Keratinocyte (primary cell): Measurements from ENCODE around the gene TGFBR1. TPM values are rescaled to one million over a fixed set of nuclear protein-coding genes. Genes with fewer than 3 reads are reported as not detected.

ENCODE experiments used
- DNase-seq: peaks from one replicate; pipeline ENCODE4 v3.0.0-alpha.2; 2011; ENCODE audit warnings: low read depth, missing footprints, low spot score
- FAIRE-seq: peaks from 2 replicates; lab custom pipeline; 2011; peaks lifted over from hg19 to GRCh38; lab: Jason Lieb, UNC
- H2AFZ ChIP-seq: 2 replicates; pipeline ENCODE4 v1.6.0; 2012; ENCODE audit warnings: low read length, control low read depth, inconsistent platforms; ENCODE audit not compliant: control insufficient read depth
- H3K27ac ChIP-seq: 2 replicates; pipeline ENCODE4 v1.5.1; 2011; ENCODE audit warnings: low read length; ENCODE audit not compliant: control insufficient read depth, insufficient read depth
- H3K27me3 ChIP-seq: 3 replicates; pipeline ENCODE4 v1.6.0; 2011; ENCODE audit warnings: low read length; ENCODE audit not compliant: control insufficient read depth, insufficient read depth; ENCODE audit errors: extremely low read depth
- H3K36me3 ChIP-seq, 2 experiments: 2 replicates in 1 of 2; 3 replicates in 1 of 2; pipeline ENCODE4 v1.5.1; 2011; ENCODE audit warnings: low read length in 2 of 2, mild to moderate bottlenecking in 1 of 2; ENCODE audit not compliant: control insufficient read depth in 2 of 2, insufficient read depth in 2 of 2; ENCODE audit errors: extremely low read depth in 1 of 2
- H3K4me1 ChIP-seq: 3 replicates; pipeline ENCODE4 v1.5.1; 2011; ENCODE audit warnings: low read length; ENCODE audit not compliant: control insufficient read depth, insufficient read depth; ENCODE audit errors: extremely low read depth
- H3K4me2 ChIP-seq: 3 replicates; pipeline ENCODE4 v1.6.0; 2011; ENCODE audit warnings: low read depth, low read length; ENCODE audit not compliant: control insufficient read depth, insufficient read depth; ENCODE audit errors: extremely low read depth
- H3K4me3 ChIP-seq, 3 experiments: fragments of 200-600 bp in 1 of 3; sonication (generic) in 1 of 3; 2 replicates in 2 of 3; 3 replicates in 1 of 3; pipeline ENCODE4 v1.5.1; 2011 to 2016; ENCODE audit warnings: low read length in 3 of 3, mild to moderate bottlenecking in 3 of 3, control low read depth in 2 of 3, inconsistent platforms in 1 of 3, low read depth in 1 of 3, mixed read lengths in 1 of 3, mixed run types in 1 of 3, moderate library complexity in 1 of 3; ENCODE audit not compliant: control insufficient read depth in 2 of 3, insufficient read depth in 2 of 3; ENCODE audit errors: extremely low read depth in 1 of 3
- H3K79me2 ChIP-seq: 2 replicates; pipeline ENCODE4 v1.6.0; 2012; ENCODE audit warnings: low read length; ENCODE audit not compliant: control insufficient read depth, insufficient read depth
- H3K9ac ChIP-seq: 3 replicates; pipeline ENCODE4 v1.6.0; 2011; ENCODE audit warnings: low read length; ENCODE audit not compliant: control insufficient read depth, insufficient read depth; ENCODE audit errors: extremely low read depth
- H3K9me1 ChIP-seq: 3 replicates; pipeline ENCODE4 v1.6.0; 2011; ENCODE audit warnings: low read length; ENCODE audit not compliant: control insufficient read depth, insufficient read depth; ENCODE audit errors: extremely low read depth
- H3K9me3 ChIP-seq: 2 replicates; pipeline ENCODE4 v1.5.1; 2012; ENCODE audit warnings: low read depth, low read length; ENCODE audit not compliant: control insufficient read depth
- H4K20me1 ChIP-seq: 3 replicates; pipeline ENCODE4 v1.6.0; 2011; ENCODE audit warnings: low read length; ENCODE audit not compliant: control insufficient read depth, insufficient read depth; ENCODE audit errors: extremely low read depth
- EZH2 ChIP-seq: IDR thresholded peaks from one replicate; pipeline ENCODE4 v1.6.1; 2012; ENCODE audit warnings: inconsistent platforms, mild to moderate bottlenecking, low read length, moderate library complexity
- dilution Hi-C: fragments of 300-500 bp; cut with MboI; formaldehyde crosslinking; loops from one replicate; pipeline ENCODE4 v1.7.0; 2020; ENCODE audit warnings: low sequenced_read_pairs; ENCODE audit not compliant: extremely low pct_ligation_motif_present
- polyA plus RNA-seq, 5 experiments: library from polyadenylated mRNA; depleted of rRNA in 3 of 5; stranded (reverse) in 3 of 5; stranded (forward) in 1 of 5; unstranded in 1 of 5; fragments of >200 nt; gene quantifications; 1 replicate in 1 of 5; 2 replicates in 3 of 5; 3 replicates in 1 of 5; pipeline versions ENCODE4 v1.2.1 to v1.2.3, GENCODE V29; 2011 to 2012; ENCODE audit warnings: missing spikeins in 2 of 5, low read depth in 1 of 5, low replicate concordance in 1 of 5
- TF ChIP-seq, protein P1 (sequence below), 3 experiments: IDR thresholded peaks in 1 of 3; conservative IDR thresholded peaks in 1 of 3; optimal IDR thresholded peaks in 1 of 3; 2 replicates in 2 of 3; 3 replicates in 1 of 3; pipeline versions ENCODE3 to v1.5.1; 2011; ENCODE audit warnings: low read length in 3 of 3, mild to moderate bottlenecking in 3 of 3, moderate library complexity in 2 of 3, control low read depth in 1 of 3, inconsistent platforms in 1 of 3; ENCODE audit not compliant: insufficient read depth in 2 of 3; ENCODE audit errors: extremely low read depth in 1 of 3

Gene TGFBR1
- polyA plus RNA-seq, 1 donor (not counting 4 experiments of a cell fraction or from before 2014, with no cell fraction given) = 55.0 TPM

DNA sequence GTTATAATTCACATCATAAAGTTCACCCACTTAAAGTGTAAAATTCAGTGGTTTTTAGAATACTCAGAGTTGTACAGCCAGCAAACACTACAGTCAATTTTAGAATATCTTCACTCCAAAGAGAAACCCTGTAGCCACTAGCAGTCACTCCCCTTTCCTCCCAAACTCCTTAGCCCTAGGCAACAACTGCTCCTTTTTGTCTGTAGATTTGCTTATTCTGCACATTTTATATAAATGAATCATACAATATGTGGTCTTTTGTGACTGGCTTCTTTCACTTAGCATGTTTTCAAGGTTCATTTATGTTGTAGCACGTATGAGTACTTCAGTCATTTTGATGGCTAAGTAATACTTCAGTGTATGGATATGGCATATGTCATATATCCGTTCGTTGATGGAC lies 38.7 kb downstream of the TGFBR1 start:
- no peak overlapping the region for H2AFZ ChIP-seq
- no peaks in the 10 kb centered on the region for H3K9me1 ChIP-seq
- no peaks in the 10 kb centered on the region for H3K9me3 ChIP-seq
- H4K20me1 ChIP-seq = no peaks in the 10 kb centered on the region
- H3K9ac ChIP-seq = no peak overlapping the region
- no peak overlapping the region for H3K27ac ChIP-seq
- peaks cover 4% of the 10 kb centered on the region for H3K4me1 ChIP-seq
- no peak overlapping the region for H3K4me3 ChIP-seq
- dilution Hi-C loops = no loop called here
- H3K36me3 ChIP-seq = peaks cover 20 to 38% of the 10 kb centered on the region in 2 experiments
- TF ChIP-seq, protein P1, sequence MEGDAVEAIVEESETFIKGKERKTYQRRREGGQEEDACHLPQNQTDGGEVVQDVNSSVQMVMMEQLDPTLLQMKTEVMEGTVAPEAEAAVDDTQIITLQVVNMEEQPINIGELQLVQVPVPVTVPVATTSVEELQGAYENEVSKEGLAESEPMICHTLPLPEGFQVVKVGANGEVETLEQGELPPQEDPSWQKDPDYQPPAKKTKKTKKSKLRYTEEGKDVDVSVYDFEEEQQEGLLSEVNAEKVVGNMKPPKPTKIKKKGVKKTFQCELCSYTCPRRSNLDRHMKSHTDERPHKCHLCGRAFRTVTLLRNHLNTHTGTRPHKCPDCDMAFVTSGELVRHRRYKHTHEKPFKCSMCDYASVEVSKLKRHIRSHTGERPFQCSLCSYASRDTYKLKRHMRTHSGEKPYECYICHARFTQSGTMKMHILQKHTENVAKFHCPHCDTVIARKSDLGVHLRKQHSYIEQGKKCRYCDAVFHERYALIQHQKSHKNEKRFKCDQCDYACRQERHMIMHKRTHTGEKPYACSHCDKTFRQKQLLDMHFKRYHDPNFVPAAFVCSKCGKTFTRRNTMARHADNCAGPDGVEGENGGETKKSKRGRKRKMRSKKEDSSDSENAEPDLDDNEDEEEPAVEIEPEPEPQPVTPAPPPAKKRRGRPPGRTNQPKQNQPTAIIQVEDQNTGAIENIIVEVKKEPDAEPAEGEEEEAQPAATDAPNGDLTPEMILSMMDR (optimal IDR thresholded peaks at IDR 0.05 in 1 of 3, IDR thresholded peaks at IDR 0.05 in 1 of 3, conservative IDR thresholded peaks at IDR 0.05 in 1 of 3; ENCODE audit: extremely low read depth in 1 of 3, insufficient read depth in 2 of 3, low read length in 3 of 3) = no peak
- TF ChIP-seq EZH2 = no peak
- no peak for FAIRE-seq
- H3K27me3 ChIP-seq = no peaks in the 10 kb centered on the region
- no peak overlapping the region for H3K4me2 ChIP-seq
- H3K79me2 ChIP-seq = no peaks in the 10 kb centered on the region
- DNase-seq = no peak

DNA sequence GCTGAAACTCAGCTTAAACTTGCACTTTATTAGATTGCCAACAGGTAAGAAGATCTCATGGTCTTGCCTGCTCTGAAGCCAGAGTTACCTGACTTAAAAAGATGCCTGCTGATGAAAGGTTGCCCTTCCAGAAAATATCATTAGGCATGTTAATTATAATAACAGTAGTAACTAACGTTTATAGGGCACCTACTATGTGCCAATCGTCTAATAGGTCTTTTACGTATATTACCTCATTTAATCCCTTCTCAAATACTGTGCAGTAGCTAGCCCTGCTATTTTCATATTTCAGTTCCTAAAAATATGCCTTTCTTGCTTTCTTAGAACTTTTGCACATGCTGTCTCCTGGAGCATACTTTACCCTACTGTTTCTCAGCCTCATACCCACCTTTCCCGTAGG lies 40.1 kb downstream of the TGFBR1 start:
- H3K27ac ChIP-seq = no peak overlapping the region
- H3K4me1 ChIP-seq = peaks cover 4% of the 10 kb centered on the region
- H3K4me2 ChIP-seq = no peak overlapping the region
- H3K36me3 ChIP-seq = peaks cover 20 to 39% of the 10 kb centered on the region in 2 experiments
- no peak overlapping the region for H2AFZ ChIP-seq
- no peak overlapping the region for H3K9ac ChIP-seq
- no peaks in the 10 kb centered on the region for H3K79me2 ChIP-seq
- dilution Hi-C loops = no loop called here
- no peak for FAIRE-seq
- H3K27me3 ChIP-seq = no peaks in the 10 kb centered on the region
- no peaks in the 10 kb centered on the region for H3K9me3 ChIP-seq
- H4K20me1 ChIP-seq = no peaks in the 10 kb centered on the region
- no peak for DNase-seq
- H3K9me1 ChIP-seq = no peaks in the 10 kb centered on the region
- H3K4me3 ChIP-seq = no peak overlapping the region
- TF ChIP-seq, protein P1 (optimal IDR thresholded peaks at IDR 0.05 in 1 of 3, IDR thresholded peaks at IDR 0.05 in 1 of 3, conservative IDR thresholded peaks at IDR 0.05 in 1 of 3; ENCODE audit: extremely low read depth in 1 of 3, insufficient read depth in 2 of 3, low read length in 3 of 3) = no peak
- no peak for TF ChIP-seq EZH2
